ENCODE results near the gene TENT5C. TPM values are rescaled to one million over a fixed set of nuclear protein-coding genes. Genes with fewer than 3 reads are reported as not detected.

TENT5C gene
- total RNA-seq, 1 donor from 2014 or later, result 42.5 TPM

- DNase-seq, result no peak
Observed at GRCh38 chr1:117657949-117658660, 52.3 kb downstream of the TENT5C start.

GRCh38 chr1:117658676-117659075 lies 52.8 kb downstream of the TENT5C start:
- no peak for DNase-seq

- DNase-seq, result no peak
Observed at GRCh38 chr1:117659550-117660270, 53.9 kb downstream of the TENT5C start.

- no peak for DNase-seq
Observed at GRCh38 chr1:117660271-117660965, 54.6 kb downstream of the TENT5C start.

GRCh38 chr1:117661027-117661426 lies 55.2 kb downstream of the TENT5C start:
- DNase-seq, result no peak

GRCh38 chr1:117662667-117663066 lies 56.8 kb downstream of the TENT5C start:
- no peak for DNase-seq

GRCh38 chr1:117663156-117663902 lies 57.5 kb downstream of the TENT5C start:
- no peak for DNase-seq

- no peak for DNase-seq
Observed at GRCh38 chr1:117664314-117664713, 58.5 kb downstream of the TENT5C start.

- DNase-seq, result no peak
Observed at GRCh38 chr1:117665556-117666270, 59.9 kb downstream of the TENT5C start.

GRCh38 chr1:117669572-117669971 lies 63.7 kb downstream of the TENT5C start:
- no peak for DNase-seq

GRCh38 chr1:117670976-117671780 lies 65.3 kb downstream of the TENT5C start:
- DNase-seq, result no peak

GRCh38 chr1:117671781-117672501 lies 66.1 kb downstream of the TENT5C start:
- DNase-seq, result no peak

- no peak for DNase-seq
Observed at GRCh38 chr1:117672756-117673155, 66.9 kb downstream of the TENT5C start.

- no peak for DNase-seq
Observed at GRCh38 chr1:117673405-117673804, 67.6 kb downstream of the TENT5C start.

GRCh38 chr1:117674521-117675400 lies 68.9 kb downstream of the TENT5C start:
- DNase-seq, result no peak

- DNase-seq, result no peak
Observed at GRCh38 chr1:117675907-117676430, 70.1 kb downstream of the TENT5C start.

GRCh38 chr1:117676615-117677130 lies 70.8 kb downstream of the TENT5C start:
- DNase-seq, result no peak

Measured in skin of body (tissue), 2 donors.